Ishikawa (cell line): ENCODE results near the gene AP4S1.

Source experiments
- EGR1 ChIP-seq: IDR thresholded peaks from 2 replicates; pipeline ENCODE4 v1.6.1; 2012
- EP300 ChIP-seq: IDR thresholded peaks from 2 replicates; pipeline ENCODE4 v1.6.1; 2012; ENCODE audit warnings: borderline replicate concordance
- FOXM1 ChIP-seq: IDR thresholded peaks from 2 replicates; pipeline ENCODE4 v1.6.1; 2012; ENCODE audit warnings: low read depth, borderline replicate concordance
- MAX ChIP-seq: IDR thresholded peaks from 2 replicates; pipeline ENCODE4 v1.6.1; 2012
- REST ChIP-seq: IDR thresholded peaks from 2 replicates; pipeline ENCODE4 v1.6.1; 2012; ENCODE audit warnings: low read depth, mild to moderate bottlenecking
- USF1 ChIP-seq: IDR thresholded peaks from 2 replicates; pipeline ENCODE4 v1.6.1; 2012
- YY1 ChIP-seq: IDR thresholded peaks from 2 replicates; pipeline ENCODE4 v1.6.1; 2012; ENCODE audit warnings: low read depth

- TF ChIP-seq FOXM1 (no peak), EGR1 (no peak), USF1 (no peak), REST (no peak), MAX (no peak), YY1 (no peak), EP300 (no peak)
Observed at GRCh38 chr14:31068235-31068634, 42.8 kb downstream of the AP4S1 start.
